ENCODE results near the gene ANKRD44.
A peak's percentile ranks its signal among the peaks of the same experiment; 100 is the strongest.

ANKRD44 gene

DNA sequence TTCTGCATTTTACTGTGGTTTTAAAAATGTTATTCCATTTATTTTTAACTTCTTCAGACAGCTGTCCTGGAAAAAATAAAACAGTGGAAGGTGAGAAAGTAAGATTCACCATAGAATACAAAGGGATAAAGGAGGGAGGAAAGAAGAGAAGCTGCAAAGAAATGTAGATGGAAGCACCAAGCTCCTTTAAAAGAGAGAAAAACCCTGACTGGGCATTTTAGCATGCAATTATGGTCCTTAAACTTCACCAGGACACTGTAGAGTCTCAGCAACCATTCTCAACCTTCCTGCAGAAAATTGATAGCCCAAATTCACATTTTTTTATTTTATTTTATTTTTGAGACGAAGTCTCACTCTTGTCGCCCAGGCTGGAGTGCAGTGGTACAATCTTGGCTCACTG, 11.6 kb upstream of the ANKRD44 start:
- DNase-seq (ENCODE audit: low read depth, low spot score) = no peak

GRCh38 chr2:197315371-197315770, 4.8 kb upstream of the ANKRD44 start:
- no peak for DNase-seq (ENCODE audit: low read depth, low spot score)

DNA sequence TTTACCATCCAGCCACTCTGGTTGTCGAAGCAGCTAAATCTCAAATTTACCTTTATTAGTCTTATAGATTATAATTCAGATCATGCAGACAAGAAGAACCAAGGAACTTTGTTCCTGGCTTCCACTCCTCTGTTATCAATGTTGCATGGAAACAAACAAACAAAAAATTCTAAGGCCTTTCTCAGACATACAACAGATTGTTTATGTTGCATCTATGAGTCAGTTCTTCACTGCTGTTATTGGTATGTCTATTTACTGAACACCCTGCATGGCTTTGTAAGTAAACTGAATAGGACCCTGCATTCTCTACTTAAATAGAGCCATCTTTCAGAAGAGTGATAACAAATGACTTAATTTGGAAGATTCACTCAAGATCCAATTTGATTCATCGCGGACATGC, 1.6 kb upstream of the ANKRD44 start:
- no peak for DNase-seq (ENCODE audit: low read depth, low spot score)

DNA sequence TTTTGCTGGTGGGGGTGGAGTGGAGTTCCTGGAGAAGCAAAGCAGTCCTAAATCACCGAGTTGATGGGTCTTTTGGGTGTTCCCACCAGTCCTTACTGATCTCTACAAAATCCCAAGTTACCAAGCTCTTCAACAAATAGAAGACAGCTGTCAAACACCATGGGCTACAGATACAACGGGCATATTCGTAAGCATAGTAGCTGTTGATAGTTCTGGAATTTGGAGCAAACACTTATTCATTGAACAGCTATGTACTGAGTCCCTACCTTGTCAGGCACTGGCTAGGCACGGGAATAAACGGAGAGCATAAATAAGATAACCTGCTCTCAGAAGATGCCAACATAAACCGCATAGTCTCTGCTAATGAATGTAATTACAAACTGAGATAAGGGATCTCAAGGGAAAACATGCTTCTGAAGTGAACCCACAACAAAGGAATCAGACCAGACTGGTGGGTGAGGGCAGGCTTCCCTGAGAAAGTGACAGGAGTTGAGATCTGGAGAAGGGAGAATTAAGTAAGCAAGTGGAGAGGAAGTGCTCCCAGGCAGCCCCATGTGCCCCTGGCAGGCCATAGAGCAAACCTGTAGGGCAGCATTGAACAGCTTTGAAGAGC, 947 bp upstream of the ANKRD44 start:
- peak; percentile 27 for DNase-seq (ENCODE audit: low read depth, low spot score)

GRCh38 chr2:197310987-197311420, 424 bp upstream of the ANKRD44 start:
- DNase-seq (ENCODE audit: low read depth, low spot score) = no peak

DNA sequence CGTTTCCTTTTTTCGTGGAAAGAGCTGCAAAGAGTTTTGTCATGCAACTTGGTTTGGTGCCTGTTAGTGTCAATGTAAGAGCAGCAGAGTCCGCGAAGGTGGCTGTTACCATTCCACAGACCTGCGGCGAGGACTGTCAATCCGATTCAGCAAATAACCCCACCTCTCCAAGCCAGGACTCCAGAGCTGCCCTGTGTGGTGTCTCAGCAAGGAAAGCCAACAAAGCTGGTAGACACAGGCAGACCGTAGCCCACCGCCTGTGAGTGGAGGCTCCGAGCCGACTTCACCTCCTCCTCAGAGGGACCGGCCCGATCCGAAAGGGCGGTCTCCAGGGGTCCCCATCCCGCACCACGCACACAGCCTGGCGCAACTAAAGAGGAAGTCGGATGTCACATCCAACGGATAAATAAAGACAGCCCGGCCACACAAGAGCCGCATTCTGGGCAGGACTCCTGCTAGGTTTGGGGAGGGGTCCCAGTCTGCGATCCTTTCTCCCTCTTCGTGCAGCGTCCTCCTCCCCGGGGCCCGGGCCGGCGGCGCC, 819 bp downstream of the ANKRD44 start:
- DNase-seq (ENCODE audit: low read depth, low spot score) = peak; percentile 47

- DNase-seq (ENCODE audit: low read depth, low spot score) = no peak
Measured at GRCh38 chr2:197308996-197309690, 1.4 kb downstream of the ANKRD44 start.

DNA sequence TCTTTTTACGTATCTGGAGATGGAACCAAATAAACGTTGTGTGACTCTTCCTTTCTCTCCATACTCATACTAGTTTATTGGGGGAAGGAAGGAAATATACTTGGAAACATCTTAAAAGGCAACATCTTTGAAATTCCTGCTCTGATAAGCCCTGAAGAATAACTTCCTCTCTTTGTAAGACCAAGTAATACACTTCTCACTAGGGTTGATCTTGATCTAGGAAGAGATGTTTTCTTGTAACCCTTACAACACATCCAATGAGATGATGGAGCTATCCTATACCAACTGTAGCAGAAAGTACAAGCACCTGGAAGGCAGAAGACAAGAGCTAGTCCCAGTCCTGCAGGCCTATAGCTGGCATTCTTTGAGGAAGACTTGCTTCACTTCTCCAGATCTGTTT, 2.0 kb downstream of the ANKRD44 start:
- no peak for DNase-seq (ENCODE audit: low read depth, low spot score)

GRCh38 chr2:197307933-197308521, 2.6 kb downstream of the ANKRD44 start:
- DNase-seq (ENCODE audit: low read depth, low spot score) = no peak

GRCh38 chr2:197307236-197307932, 3.2 kb downstream of the ANKRD44 start:
- no peak for DNase-seq (ENCODE audit: low read depth, low spot score)

- DNase-seq (ENCODE audit: low read depth, low spot score) = peak; percentile 33
Measured at GRCh38 chr2:197306696-197307040, 3.9 kb downstream of the ANKRD44 start.

DNA sequence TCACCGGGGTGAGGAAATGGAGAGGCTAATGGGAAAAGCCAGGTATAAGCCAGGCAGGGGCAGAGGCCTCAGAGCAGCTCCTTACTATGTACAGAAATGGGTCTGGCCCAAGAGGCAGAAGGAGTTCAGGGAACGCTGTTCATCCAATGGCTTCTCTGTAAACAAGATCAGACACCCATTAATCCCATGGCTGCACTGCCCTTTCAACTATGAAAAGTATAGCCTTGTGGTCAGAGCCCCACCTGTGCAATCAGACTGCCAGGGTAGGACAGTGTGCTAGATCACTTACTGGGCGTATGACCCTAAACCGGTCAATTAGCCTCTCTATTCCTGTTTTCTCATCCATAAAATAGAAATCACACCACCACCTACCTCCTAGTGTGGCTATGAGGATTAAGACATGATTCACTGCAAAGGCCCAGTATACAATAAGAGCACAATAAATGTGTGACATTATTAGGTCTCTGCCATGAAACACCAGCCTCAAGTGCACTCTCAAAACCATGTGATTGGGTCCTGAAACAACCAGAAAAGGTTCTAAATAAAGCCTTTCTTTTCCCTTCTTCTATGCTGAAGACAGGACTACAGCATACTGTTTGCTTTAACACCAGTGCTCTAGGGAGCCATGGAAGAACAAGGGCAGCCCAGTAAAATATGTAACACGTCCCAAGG, 4.4 kb downstream of the ANKRD44 start:
- DNase-seq (ENCODE audit: low read depth, low spot score) = no peak

- DNase-seq (ENCODE audit: low read depth, low spot score) = no peak
Measured at GRCh38 chr2:197304556-197305011, 6.0 kb downstream of the ANKRD44 start.

DNA sequence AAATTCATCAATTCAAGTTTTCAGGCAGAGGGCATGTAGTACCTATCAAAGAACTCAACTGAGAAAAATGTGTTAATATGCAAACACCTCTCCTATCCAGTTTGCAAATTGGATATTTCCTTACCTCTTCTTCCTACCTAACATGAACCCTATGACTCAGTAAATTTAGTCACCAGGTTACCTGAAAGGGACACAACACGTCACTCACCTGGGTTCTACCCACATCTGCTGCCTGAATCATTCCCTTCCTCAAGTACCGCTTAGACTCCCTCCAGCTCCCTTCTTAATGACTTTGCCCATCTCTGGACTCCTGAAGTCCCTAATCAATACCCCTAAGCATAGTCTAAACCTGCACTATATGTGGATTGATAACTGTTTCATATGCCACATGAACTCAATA, 10.4 kb downstream of the ANKRD44 start:
- DNase-seq (ENCODE audit: low read depth, low spot score) = no peak

GRCh38 chr2:197298609-197299008, 12.0 kb downstream of the ANKRD44 start:
- DNase-seq (ENCODE audit: low read depth, low spot score) = no peak

- DNase-seq (ENCODE audit: low read depth, low spot score) = no peak
Measured at GRCh38 chr2:197297772-197298318, 12.7 kb downstream of the ANKRD44 start.

DNA sequence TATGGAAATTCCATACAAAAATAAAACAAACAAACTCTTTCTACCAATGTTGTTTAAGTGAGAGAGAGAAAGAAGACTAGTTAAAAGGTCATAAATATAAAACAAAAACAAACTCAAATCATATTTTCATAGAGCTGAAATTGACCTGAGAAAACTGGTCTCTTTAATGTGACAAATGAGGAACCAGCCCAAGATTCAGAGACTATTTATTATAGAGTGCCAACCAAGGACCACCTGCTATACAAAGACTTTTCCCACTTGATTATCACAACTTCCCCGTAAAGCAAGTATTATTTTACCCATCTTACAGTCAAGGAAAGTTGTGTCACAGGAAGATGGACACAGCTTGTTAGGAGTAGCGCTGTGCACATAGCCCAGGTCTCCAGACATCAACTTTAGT, 13.3 kb downstream of the ANKRD44 start:
- no peak for DNase-seq (ENCODE audit: low read depth, low spot score)

- no peak for DNase-seq (ENCODE audit: low read depth, low spot score)
Measured at GRCh38 chr2:197296835-197297234, 13.7 kb downstream of the ANKRD44 start.

- DNase-seq (ENCODE audit: low read depth, low spot score) = no peak
Measured at GRCh38 chr2:197294260-197294659, 16.3 kb downstream of the ANKRD44 start.

DNA sequence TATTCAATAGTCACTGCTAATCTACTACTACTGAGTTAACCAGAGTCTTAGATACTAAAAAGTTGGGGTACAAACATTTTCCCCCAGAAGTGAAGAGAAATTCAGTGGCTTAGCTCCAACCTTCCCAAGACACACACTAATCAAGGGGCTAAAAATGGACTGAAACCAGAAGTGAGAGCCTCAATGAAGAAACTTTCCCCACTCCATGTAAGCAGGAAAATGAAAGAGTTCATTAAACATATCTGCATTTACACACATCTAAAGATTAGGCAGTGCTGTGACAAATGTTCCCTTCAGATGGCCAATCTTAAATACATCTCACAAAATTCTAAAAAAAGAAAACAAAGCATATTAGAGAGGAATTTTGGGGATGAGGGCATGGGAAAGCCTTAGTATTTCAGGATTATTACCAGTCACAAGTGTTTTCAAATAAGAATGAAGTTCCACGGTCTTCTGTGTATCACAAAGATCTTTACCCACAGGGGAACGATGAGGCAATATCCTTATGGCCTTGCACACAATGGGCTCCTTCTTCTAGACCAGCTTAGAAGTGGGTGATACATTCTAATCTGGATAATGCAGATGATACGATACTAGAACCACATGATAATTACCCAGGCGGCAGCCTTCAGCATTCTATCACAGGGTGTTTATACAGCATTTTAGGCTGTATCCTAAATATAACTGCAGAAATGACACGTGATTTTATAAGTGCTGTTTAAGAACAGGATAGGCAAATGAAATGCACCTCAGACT, 17.1 kb downstream of the ANKRD44 start:
- DNase-seq (ENCODE audit: low read depth, low spot score) = no peak

DNA sequence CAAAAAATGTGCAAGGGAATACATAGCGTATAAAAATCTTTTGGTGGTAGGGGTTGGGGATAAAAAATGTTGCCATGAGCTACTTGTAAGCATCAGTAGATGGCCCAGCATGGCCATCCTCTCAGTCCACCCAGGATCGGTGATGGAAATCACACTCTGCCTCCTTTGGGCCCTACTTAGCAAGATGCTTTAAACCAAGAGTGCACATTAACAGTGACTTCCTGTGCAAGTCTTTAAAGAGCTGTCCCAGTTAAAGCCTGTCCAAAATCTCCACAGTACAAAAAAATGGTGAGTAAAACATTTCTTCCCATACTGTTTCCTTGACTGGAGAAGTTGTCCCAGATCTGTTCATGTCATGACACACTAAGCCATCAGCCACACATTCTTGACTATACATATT, 18.0 kb downstream of the ANKRD44 start:
- DNase-seq (ENCODE audit: low read depth, low spot score) = no peak
